Right lobe of liver (tissue), 4 donors: ENCODE measurements around the gene IDS.

Experiments
- POLR2A ChIP-seq: fragments of 450-650 bp; IDR thresholded peaks from one replicate; pipeline ENCODE4 v1.6.1; 2017; ENCODE audit warnings: antibody characterized with exemption, mild to moderate bottlenecking
- TF ChIP-seq, protein P1 (sequence below), 4 donors: fragments of 200-600 bp in 3 of 4; fragments of 450-650 bp in 1 of 4; IDR thresholded peaks; one replicate each; pipeline versions ENCODE4 v1.5.1 to v1.8.0; 2016 to 2022; ENCODE audit warnings: antibody characterized with exemption in 4 of 4, mild to moderate bottlenecking in 2 of 4
- donor health status: DM: no; HTN: no; CAD: no.
- donor health status: DM: no; HTN: no; CAD: no.
- donor health status: DM: no; HTN: yes; CAD: no.

DNA sequence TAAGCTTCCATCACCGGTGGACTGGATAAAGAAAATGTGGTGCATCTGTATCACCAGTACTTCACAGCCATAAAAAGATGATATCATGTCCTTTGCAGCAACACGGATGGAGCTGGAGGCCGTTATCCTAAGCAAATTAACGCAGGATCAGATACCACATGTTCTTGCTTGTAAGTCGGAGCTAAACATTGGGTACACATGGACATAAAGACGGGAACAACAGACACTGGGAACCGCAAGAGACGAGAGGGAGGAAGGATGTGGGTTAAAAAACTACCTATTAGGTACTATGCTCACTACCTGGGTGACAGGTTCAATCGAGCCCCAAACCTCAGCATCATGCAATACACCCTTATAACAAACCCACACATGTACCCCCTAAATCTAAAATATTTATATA lies 16.3 kb upstream of the IDS start:
- no peak for TF ChIP-seq POLR2A
- TF ChIP-seq, protein P1, sequence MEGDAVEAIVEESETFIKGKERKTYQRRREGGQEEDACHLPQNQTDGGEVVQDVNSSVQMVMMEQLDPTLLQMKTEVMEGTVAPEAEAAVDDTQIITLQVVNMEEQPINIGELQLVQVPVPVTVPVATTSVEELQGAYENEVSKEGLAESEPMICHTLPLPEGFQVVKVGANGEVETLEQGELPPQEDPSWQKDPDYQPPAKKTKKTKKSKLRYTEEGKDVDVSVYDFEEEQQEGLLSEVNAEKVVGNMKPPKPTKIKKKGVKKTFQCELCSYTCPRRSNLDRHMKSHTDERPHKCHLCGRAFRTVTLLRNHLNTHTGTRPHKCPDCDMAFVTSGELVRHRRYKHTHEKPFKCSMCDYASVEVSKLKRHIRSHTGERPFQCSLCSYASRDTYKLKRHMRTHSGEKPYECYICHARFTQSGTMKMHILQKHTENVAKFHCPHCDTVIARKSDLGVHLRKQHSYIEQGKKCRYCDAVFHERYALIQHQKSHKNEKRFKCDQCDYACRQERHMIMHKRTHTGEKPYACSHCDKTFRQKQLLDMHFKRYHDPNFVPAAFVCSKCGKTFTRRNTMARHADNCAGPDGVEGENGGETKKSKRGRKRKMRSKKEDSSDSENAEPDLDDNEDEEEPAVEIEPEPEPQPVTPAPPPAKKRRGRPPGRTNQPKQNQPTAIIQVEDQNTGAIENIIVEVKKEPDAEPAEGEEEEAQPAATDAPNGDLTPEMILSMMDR (IDR thresholded peaks at IDR 0.05): no peak
